GM12874 (cell line): Measurements from ENCODE around the gene LRRK1.

Experiments used
- CTCF ChIP-seq: IDR thresholded peaks from 2 replicates; pipeline ENCODE4 v1.5.1; 2011; ENCODE audit warnings: low read depth, mild to moderate bottlenecking, control low read depth, low read length, moderate library complexity; ENCODE audit not compliant: insufficient read depth

Gene LRRK1

GRCh38 chr15:101078669-101079323 is 159.6 kb downstream of the LRRK1 start:
- TF ChIP-seq CTCF, result no peak

- TF ChIP-seq CTCF, result no peak
Measured at GRCh38 chr15:101081900-101082299, 162.7 kb downstream of the LRRK1 start.

- no peak for TF ChIP-seq CTCF
Measured at GRCh38 chr15:101083336-101084045, 164.3 kb downstream of the LRRK1 start.

- no peak for TF ChIP-seq CTCF
Measured at GRCh38 chr15:101084801-101085200, 165.6 kb downstream of the LRRK1 start.

GRCh38 chr15:101085311-101085700 is 166.1 kb downstream of the LRRK1 start:
- TF ChIP-seq CTCF, result no peak

GRCh38 chr15:101086394-101087171 is 167.4 kb downstream of the LRRK1 start:
- TF ChIP-seq CTCF, result no peak

- no peak for TF ChIP-seq CTCF
Measured at GRCh38 chr15:101087172-101087769, 168.1 kb downstream of the LRRK1 start.
